ENCODE measurements around the gene ZNF547.

DNA sequence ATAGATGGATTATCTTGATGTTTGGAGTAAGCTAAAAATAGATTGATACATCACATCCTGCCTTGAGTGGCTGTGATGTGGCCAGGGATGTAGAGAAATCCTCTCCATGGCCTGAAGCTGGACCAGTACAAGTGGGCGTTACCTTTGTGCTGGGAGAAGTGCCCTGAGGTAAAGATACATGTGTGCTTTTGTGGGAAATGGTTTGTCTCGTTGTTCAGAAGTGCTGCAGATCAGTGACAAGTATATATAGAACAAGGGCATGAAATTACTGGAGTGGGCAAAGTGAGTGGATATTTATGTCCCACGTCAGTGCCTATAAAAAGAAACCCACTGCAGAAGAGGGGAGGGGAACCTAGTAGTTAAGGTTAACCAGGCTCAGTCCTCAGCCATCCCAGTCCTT is 24.5 kb upstream of the ZNF547 start:
- TF ChIP-seq POLR2AphosphoS5 (IDR thresholded peaks at IDR 0.05; ENCODE audit: borderline replicate concordance, low read depth, low read length): no peak
- TF ChIP-seq EZH2 (IDR thresholded peaks at IDR 0.05): no peak
- TF ChIP-seq FOXP2 (optimal IDR thresholded peaks at IDR 0.05; ENCODE audit: control extremely low read depth, extremely low read length, insufficient read depth): no peak

Measured in SK-N-MC (cell line).